K562 (cell line): ENCODE data around the gene HNRNPK. TPM values are rescaled to one million over a fixed set of nuclear protein-coding genes. Genes with fewer than 3 reads are reported as not detected.

Source experiments
- BRF1 ChIP-seq: IDR thresholded peaks from 3 replicates; pipeline ENCODE4 v1.6.1; 2011; ENCODE audit warnings: borderline replicate concordance, mild to moderate bottlenecking; ENCODE audit not compliant: insufficient read length; ENCODE audit errors: extremely low read depth
- GTF2F1 ChIP-seq: IDR thresholded peaks from 2 replicates; pipeline ENCODE4 v1.6.1; 2011; ENCODE audit warnings: low read depth, low read length, improper control_type of control experiment
- MIER1 ChIP-seq: fragments of 450-650 bp; IDR thresholded peaks from 2 replicates; pipeline ENCODE4 v1.6.1; 2016; ENCODE audit warnings: antibody characterized with exemption, mild to moderate bottlenecking, low read depth
- MNT ChIP-seq, 2 experiments: fragments of 450-650 bp; conservative IDR thresholded peaks; 2 replicates each; pipeline ENCODE4 v1.6.1; 2017; ENCODE audit warnings: mild to moderate bottlenecking in 2 of 2, moderate library complexity in 2 of 2
- NCOA1 ChIP-seq: fragments of 450-650 bp; IDR thresholded peaks from 2 replicates; pipeline ENCODE4 v1.6.1; 2016; ENCODE audit warnings: low read depth
- RBBP5 ChIP-seq: fragments of 200-600 bp; sonication (generic); IDR thresholded peaks from 2 replicates; pipeline ENCODE4 v1.6.1; 2012; ENCODE audit warnings: borderline replicate concordance, mild to moderate bottlenecking, low read length, control low read depth, inconsistent platforms; ENCODE audit not compliant: insufficient read depth, poor library complexity, severe bottlenecking
- RBM25 ChIP-seq: fragments of 200-400 bp; formaldehyde crosslinking; IDR thresholded peaks from 2 replicates; pipeline ENCODE4 v1.6.1; 2018; ENCODE audit warnings: low read length, low read depth, moderate library complexity; ENCODE audit not compliant: severe bottlenecking
- RFX1 ChIP-seq: fragments of 450-650 bp; IDR thresholded peaks from 2 replicates; pipeline ENCODE4 v1.6.1; 2016; ENCODE audit warnings: mild to moderate bottlenecking, moderate library complexity
- STAG1 ChIP-seq: sonication (generic); formaldehyde crosslinking; IDR thresholded peaks from 2 replicates; pipeline ENCODE4 v1.5.0; 2020; ENCODE audit warnings: missing genetic modification reagents, borderline replicate concordance
- YY1 ChIP-seq, 3 experiments: IDR thresholded peaks; 2 replicates each; pipeline ENCODE4 v1.6.1; 2011; ENCODE audit warnings: low read length in 2 of 3, mild to moderate bottlenecking in 2 of 3, moderate library complexity in 2 of 3, borderline replicate concordance in 1 of 3, control low read depth in 1 of 3, low read depth in 1 of 3; ENCODE audit not compliant: insufficient read depth in 3 of 3, insufficient replicate concordance in 2 of 3, control insufficient read depth in 1 of 3, insufficient read length in 1 of 3; ENCODE audit errors: extremely low read depth in 1 of 3
- ZBTB40 ChIP-seq, 2 experiments: fragments of 450-650 bp in 1 of 2; sonication (generic) in 1 of 2; formaldehyde crosslinking in 1 of 2; IDR thresholded peaks; 2 replicates each; pipeline versions ENCODE4 v1.7.1 to v1.9.0; 2016 to 2022; ENCODE audit warnings: inconsistent platforms in 1 of 2, mild to moderate bottlenecking in 1 of 2, missing genetic modification reagents in 1 of 2
- ZFX ChIP-seq: sonication (generic); formaldehyde crosslinking; IDR thresholded peaks from 2 replicates; pipeline ENCODE4 v1.8.0; 2022; ENCODE audit warnings: mild to moderate bottlenecking, missing genetic modification reagents, moderate library complexity
- ZNF263 ChIP-seq: sonication (generic); formaldehyde crosslinking; IDR thresholded peaks from 2 replicates; pipeline ENCODE4 v1.8.0; 2022; ENCODE audit warnings: mild to moderate bottlenecking, missing genetic modification reagents, borderline replicate concordance
- ZNF778 ChIP-seq: fragments of 450-650 bp; formaldehyde crosslinking; IDR thresholded peaks from 2 replicates; pipeline ENCODE4 v1.4.0; 2020; ENCODE audit warnings: mild to moderate bottlenecking, moderate library complexity
- polyA plus RNA-seq, 8 experiments: library from polyadenylated mRNA; depleted of rRNA in 4 of 8; stranded (reverse) in 5 of 8; unstranded in 3 of 8; fragments of >200 nt; fragmentation: Nextera tagmentation in 2 of 8; fragmentation: Illumina TruSeq in 1 of 8; extraction: Ambion mirVana in 2 of 8; extraction: Trizol in 1 of 8; gene quantifications; 2 replicates each; pipeline versions ENCODE4 v1.2.1 to v1.2.3, GENCODE V29; 2011 to 2014; ENCODE audit warnings: inconsistent platforms in 1 of 8, missing spikeins in 1 of 8
- total RNA-seq, 7 experiments: library from RNA; depleted of rRNA in 6 of 7; stranded (reverse); fragments of >200 nt in 6 of 7; fragmentation: Illumina TruSeq in 2 of 7; extraction: Trizol in 2 of 7; gene quantifications; 2 replicates each; pipeline versions ENCODE4 v1.2.1 to v1.2.3, GENCODE V29; 2011 to 2021; ENCODE audit warnings: low replicate concordance in 1 of 7

The HNRNPK gene
- total and polyA plus RNA-seq, 9 of the 15 experiments (the other 6 are each of a cell fraction or from before 2014, with no cell fraction given) = 224 to 883 (median 618) TPM

- peak; percentile 25; the same call in 1 of the 2 replicates for TF ChIP-seq ZNF263
- TF ChIP-seq RBBP5 = peak; percentile 80
- TF ChIP-seq YY1 (IDR thresholded peaks at IDR 0.05; ENCODE audit: borderline replicate concordance in 1 of 3, control insufficient read depth in 1 of 3, extremely low read depth in 1 of 3, insufficient read depth in 3 of 3, insufficient read length in 1 of 3, insufficient replicate concordance in 2 of 3, low read depth in 1 of 3, low read length in 2 of 3) = peak in 2 of 3 experiments; percentile 69 to 77
- TF ChIP-seq ZNF778 (CRISPR knock-in tag) = no peak
- peak; percentile 94 for TF ChIP-seq ZFX (CRISPR knock-in tag)
- TF ChIP-seq BRF1 = no peak
- TF ChIP-seq NCOA1 = 0 out of 2 replicates have a peak, but pooled peaks have one; percentile 36
- peak; percentile 33 to 57; a peak in 3 of 4 replicates for TF ChIP-seq MNT (conservative IDR thresholded peaks at IDR 0.05)
- peak; percentile 89 for TF ChIP-seq ZBTB40 (IDR thresholded peaks at IDR 0.05)
- TF ChIP-seq ZBTB40 (CRISPR knock-in tag; IDR thresholded peaks at IDR 0.05) = no peak
- TF ChIP-seq STAG1 (CRISPR knock-in tag) = no peak
- no peak for TF ChIP-seq RFX1
- 0 out of 2 replicates have a peak, but pooled peaks have one; percentile 15 for TF ChIP-seq MIER1
- no peak for TF ChIP-seq RBM25
- no peak for TF ChIP-seq GTF2F1
Measured at GRCh38 chr9:83956436-83957247, 23.4 kb downstream of the HNRNPK start (continued).
